HG03196 (cell line): ENCODE measurements around the gene CRHBP.
"Not testable (repeated sequence)": the region's sequence is repeated elsewhere in the genome, so short reads cannot be mapped to it uniquely, and the experiment has no call there.

ENCODE experiments used
- ATAC-seq: cut with Tn5 transposase; IDR thresholded peaks from one replicate; pipeline ENCODE4 v1.9.1; 2021; ENCODE audit not compliant: unreplicated experiment

CRHBP gene

GRCh38 chr5:76952795-76953536, at the start of gene CRHBP:
CRHBP (plus strand) TSS chr5:76953045; CDS start chr5:76953135, 90 bp downstream.
- no peak for ATAC-seq

- ATAC-seq: no peak
These were observed 44.7 kb upstream of the CRHBP start for GRCh38 chr5:76908166-76908565.

- not testable (repeated sequence) for ATAC-seq
These were observed 42.4 kb upstream of the CRHBP start for GRCh38 chr5:76910344-76910933.

GRCh38 chr5:76914671-76915070, 38.2 kb upstream of the CRHBP start:
- not testable (repeated sequence) for ATAC-seq

- ATAC-seq: no peak
These were observed 34.3 kb upstream of the CRHBP start for GRCh38 chr5:76918539-76918938.

- no peak for ATAC-seq
These were observed 32.4 kb upstream of the CRHBP start for GRCh38 chr5:76920491-76920890.

GRCh38 chr5:76926329-76927105, 26.3 kb upstream of the CRHBP start:
- ATAC-seq: no peak

GRCh38 chr5:76927961-76928360, 24.9 kb upstream of the CRHBP start:
- no peak for ATAC-seq

GRCh38 chr5:76930083-76930482, 22.8 kb upstream of the CRHBP start:
- no peak for ATAC-seq

- no peak for ATAC-seq
These were observed 14.7 kb upstream of the CRHBP start for GRCh38 chr5:76938177-76938576.

- ATAC-seq: no peak
These were observed 11.8 kb upstream of the CRHBP start for GRCh38 chr5:76941000-76941399.

- no peak for ATAC-seq
These were observed 11.4 kb upstream of the CRHBP start for GRCh38 chr5:76941442-76941841.

GRCh38 chr5:76942581-76942980, 10.3 kb upstream of the CRHBP start:
- ATAC-seq: no peak

- no peak for ATAC-seq
These were observed 9.8 kb upstream of the CRHBP start for GRCh38 chr5:76943006-76943405.

GRCh38 chr5:76944638-76945037, 8.2 kb upstream of the CRHBP start:
- no peak for ATAC-seq

GRCh38 chr5:76945238-76945637, 7.6 kb upstream of the CRHBP start:
- not testable (repeated sequence) for ATAC-seq

- ATAC-seq: no peak
These were observed 6.8 kb upstream of the CRHBP start for GRCh38 chr5:76946090-76946489.

- no peak for ATAC-seq
These were observed 5.8 kb upstream of the CRHBP start for GRCh38 chr5:76947082-76947503.

- ATAC-seq: no peak
These were observed 922 bp downstream of the CRHBP start for GRCh38 chr5:76953551-76954382.

GRCh38 chr5:76954383-76954763, 1.5 kb downstream of the CRHBP start:
- ATAC-seq: no peak

- no peak for ATAC-seq
These were observed 3.2 kb downstream of the CRHBP start for GRCh38 chr5:76956033-76956432.
